SU-DHL-6 (cell line): Measurements from ENCODE around the gene ZNF841.

Source experiments
- H2AFZ ChIP-seq: fragments of 200-600 bp; sonication (generic); 2 replicates; pipeline ENCODE4 v1.6.1; 2014; ENCODE audit warnings: low read depth, mild to moderate bottlenecking, moderate library complexity, mixed read lengths, antibody characterized with exemption, low read length; ENCODE audit not compliant: severe bottlenecking
- H3F3A ChIP-seq: fragments of 200-600 bp; shearing (Covaris generic); 2 replicates; pipeline ENCODE4 v1.6.0; 2016; ENCODE audit warnings: antibody characterized with exemption, mild to moderate bottlenecking; ENCODE audit not compliant: insufficient read depth
- H3K27ac ChIP-seq: fragments of 200-600 bp; sonication (generic); 2 replicates; pipeline ENCODE4 v1.5.1; 2016; ENCODE audit warnings: low read depth, mild to moderate bottlenecking, low read length, moderate library complexity, mixed read lengths
- H3K27me3 ChIP-seq: fragments of 200-600 bp; sonication (generic), shearing (Covaris generic); 2 replicates; pipeline ENCODE4 v1.6.0; 2014; ENCODE audit warnings: mild to moderate bottlenecking, low read length
- H3K36me3 ChIP-seq: fragments of 200-600 bp; sonication (generic); 2 replicates; pipeline ENCODE4 v1.6.1; 2014; ENCODE audit warnings: mild to moderate bottlenecking, low read length, mixed read lengths
- H3K4me2 ChIP-seq: fragments of 300-600, 200-600 bp; shearing (Covaris generic), sonication (generic); 2 replicates; pipeline ENCODE4 v1.6.0; 2014; ENCODE audit warnings: low read length, low read depth, mild to moderate bottlenecking; ENCODE audit not compliant: poor library complexity, severe bottlenecking
- H3K4me3 ChIP-seq: fragments of 200-600 bp; sonication (generic); 2 replicates; pipeline ENCODE4 v1.5.1; 2014; ENCODE audit warnings: antibody characterized with exemption, low read length, mild to moderate bottlenecking, mixed read lengths; ENCODE audit not compliant: insufficient read depth, poor library complexity, severe bottlenecking
- H3K79me2 ChIP-seq: fragments of 200-600 bp; sonication (generic); 2 replicates; pipeline ENCODE4 v1.6.1; 2014; ENCODE audit warnings: mild to moderate bottlenecking, low read length, moderate library complexity; ENCODE audit not compliant: insufficient read depth
- H3K9ac ChIP-seq: fragments of 200-600 bp; sonication (generic); 2 replicates; pipeline ENCODE4 v1.7.0; 2014; ENCODE audit warnings: mild to moderate bottlenecking, low read length
- H3K9me2 ChIP-seq: fragments of 200-600 bp; sonication (generic); replicated peaks from 2 replicates; pipeline ENCODE4 v1.6.1; 2014; ENCODE audit warnings: low read length; ENCODE audit not compliant: insufficient read depth
- H3K9me3 ChIP-seq: fragments of 200-600 bp; sonication (generic); 2 replicates; pipeline ENCODE4 v1.6.1; 2014; ENCODE audit warnings: low read length, mixed read lengths; ENCODE audit not compliant: insufficient read depth
- H4K20me1 ChIP-seq: fragments of 200-600 bp; sonication (generic); 2 replicates; pipeline ENCODE4 v1.6.1; 2014; ENCODE audit warnings: low read depth, mild to moderate bottlenecking, antibody characterized with exemption, low read length, moderate library complexity, mixed read lengths
- CTCF ChIP-seq: fragments of 200-600 bp; sonication (generic); IDR thresholded peaks from one replicate; pipeline ENCODE4 v1.5.1; 2017; ENCODE audit warnings: antibody characterized with exemption, mild to moderate bottlenecking, low read length, moderate library complexity; ENCODE audit not compliant: insufficient read depth, poor library complexity, severe bottlenecking
- EZH2phosphoT487 ChIP-seq: fragments of 200-600 bp; sonication (generic), shearing (Covaris generic); conservative IDR thresholded peaks from 2 replicates; pipeline ENCODE4 v1.6.1; 2018; ENCODE audit warnings: mild to moderate bottlenecking, antibody characterized with exemption, low read length, moderate library complexity, mixed read lengths

The ZNF841 gene

GRCh38 chr19:52140032-52140710 is 44.6 kb upstream of the ZNF841 start:
- Histone ChIP-seq H3K4me3 (peak overlapping the region; percentile 67), H3K36me3 (no peaks in the 10 kb centered on the region), H3K9me3 (peaks cover 4% of the 10 kb centered on the region; the same call in 1 of the 2 replicates), H3F3A (peaks cover 4% of the 10 kb centered on the region; the same call in 1 of the 2 replicates), H4K20me1 (no peaks in the 10 kb centered on the region), H3K9ac (peak overlapping the region; percentile 72), H3K79me2 (peaks cover 31% of the 10 kb centered on the region), H3K4me2 (peak overlapping the region; percentile 48), H3K27me3 (no peaks in the 10 kb centered on the region), H3K27ac (no peak overlapping the region), H2AFZ (peak overlapping the region; percentile 94), H3K9me2 (no peaks in the 10 kb centered on the region)
- TF ChIP-seq CTCF, result no peak
- TF ChIP-seq EZH2phosphoT487, result no peak

DNA sequence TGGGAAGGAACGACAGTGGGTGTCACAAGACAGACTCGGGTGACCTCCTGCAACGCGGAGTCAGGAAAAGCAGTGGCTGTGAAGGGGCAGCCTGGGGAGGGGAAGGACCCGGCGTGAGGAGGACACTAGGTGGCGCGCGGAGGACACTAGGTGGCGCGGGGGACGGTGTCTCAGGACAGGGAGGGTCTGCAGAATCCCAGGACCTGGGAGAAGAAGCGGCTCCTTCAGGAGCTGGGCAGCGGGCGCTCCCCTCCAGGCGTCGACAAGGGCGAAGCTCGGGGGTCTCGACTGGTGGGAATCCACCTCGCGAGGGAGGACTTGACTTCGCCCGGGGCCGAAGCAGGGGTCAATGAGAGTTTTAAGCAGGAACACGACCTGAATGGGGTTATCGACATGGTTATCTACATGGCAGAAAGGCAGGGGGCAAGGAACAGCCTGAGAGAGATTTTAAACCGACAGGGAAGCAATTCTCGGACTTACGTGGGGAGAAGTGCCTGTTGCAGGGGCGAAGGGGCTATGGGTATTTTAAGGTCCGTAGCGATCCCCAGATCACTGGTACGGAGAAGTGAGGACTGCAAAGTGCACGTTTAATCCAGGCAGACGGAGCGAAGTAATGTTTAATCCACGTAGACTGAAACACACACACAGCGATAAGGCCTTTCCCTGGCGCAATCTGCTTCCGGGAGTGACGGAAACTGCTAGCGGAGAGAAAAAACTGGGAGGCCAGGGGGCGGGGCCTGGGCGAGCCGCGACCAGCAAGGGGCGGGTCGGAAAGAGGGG is 43.9 kb upstream of the ZNF841 start, which contains the start of gene ZNF616:
Gene ZNF616, minus strand, starts transcription at position 687 of the 780 bp plus-strand sequence. CDS start 9,426 bp downstream, outside the sequence.
- Histone ChIP-seq H3K27ac (peak within 1 kb of the TSS; percentile 72), H4K20me1 (no peaks in the 10 kb centered on the region), H2AFZ (peak within 1 kb of the TSS; percentile 94), H3K9me2 (no peaks in the 10 kb centered on the region), H3K9ac (peak within 1 kb of the TSS; percentile 72), H3F3A (peaks cover 4% of the 10 kb centered on the region; the same call in 1 of the 2 replicates), H3K36me3 (no peaks in the 10 kb centered on the region), H3K9me3 (peaks cover 10% of the 10 kb centered on the region; the same call in 1 of the 2 replicates), H3K4me3 (peak within 1 kb of the TSS; percentile 67), H3K4me2 (peak within 1 kb of the TSS; percentile 86), H3K27me3 (no peaks in the 10 kb centered on the region), H3K79me2 (peaks cover 36% of the 10 kb centered on the region)
- TF ChIP-seq CTCF (peak; percentile 71), EZH2phosphoT487 (no peak)

DNA sequence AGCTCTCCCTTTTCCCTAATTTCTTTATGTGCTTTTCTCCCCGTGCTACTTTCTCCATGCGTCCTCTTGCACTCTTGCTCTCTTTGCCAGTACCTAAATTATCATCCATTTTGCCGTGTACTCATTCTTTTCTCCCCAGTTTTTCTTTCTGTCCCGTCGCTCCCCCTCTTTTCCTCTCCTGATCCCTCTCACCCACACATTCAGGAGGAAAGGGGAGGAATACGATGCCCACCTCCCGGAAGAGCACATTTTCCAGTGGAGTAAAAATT is 43.4 kb upstream of the ZNF841 start:
- no peak overlapping the region; the same call in 1 of the 2 replicates for H3K27ac ChIP-seq
- H3F3A ChIP-seq, result peaks cover 4% of the 10 kb centered on the region; the same call in 1 of the 2 replicates
- H3K4me2 ChIP-seq, result peak overlapping the region; percentile 86
- no peaks in the 10 kb centered on the region for H4K20me1 ChIP-seq
- H3K4me3 ChIP-seq, result peak overlapping the region; percentile 67
- H3K27me3 ChIP-seq, result no peaks in the 10 kb centered on the region
- peaks cover 40% of the 10 kb centered on the region for H3K79me2 ChIP-seq
- peaks cover 15% of the 10 kb centered on the region; the same call in 1 of the 2 replicates for H3K9me3 ChIP-seq
- TF ChIP-seq CTCF (no peak), EZH2phosphoT487 (no peak)
- peak overlapping the region; percentile 72 for H3K9ac ChIP-seq
- peak overlapping the region; percentile 94 for H2AFZ ChIP-seq
- H3K36me3 ChIP-seq, result 0 out of 2 replicates have a peak, but pooled peaks cover 4% of the 10 kb centered on the region
- no peaks in the 10 kb centered on the region for H3K9me2 ChIP-seq
